ELR (cell line): ENCODE results near the gene MIOX.

Source experiments
- DNase-seq: peaks from one replicate; pipeline ENCODE4 v3.0.0-alpha.2; 2015; ENCODE audit warnings: low read depth

The MIOX gene

DNA sequence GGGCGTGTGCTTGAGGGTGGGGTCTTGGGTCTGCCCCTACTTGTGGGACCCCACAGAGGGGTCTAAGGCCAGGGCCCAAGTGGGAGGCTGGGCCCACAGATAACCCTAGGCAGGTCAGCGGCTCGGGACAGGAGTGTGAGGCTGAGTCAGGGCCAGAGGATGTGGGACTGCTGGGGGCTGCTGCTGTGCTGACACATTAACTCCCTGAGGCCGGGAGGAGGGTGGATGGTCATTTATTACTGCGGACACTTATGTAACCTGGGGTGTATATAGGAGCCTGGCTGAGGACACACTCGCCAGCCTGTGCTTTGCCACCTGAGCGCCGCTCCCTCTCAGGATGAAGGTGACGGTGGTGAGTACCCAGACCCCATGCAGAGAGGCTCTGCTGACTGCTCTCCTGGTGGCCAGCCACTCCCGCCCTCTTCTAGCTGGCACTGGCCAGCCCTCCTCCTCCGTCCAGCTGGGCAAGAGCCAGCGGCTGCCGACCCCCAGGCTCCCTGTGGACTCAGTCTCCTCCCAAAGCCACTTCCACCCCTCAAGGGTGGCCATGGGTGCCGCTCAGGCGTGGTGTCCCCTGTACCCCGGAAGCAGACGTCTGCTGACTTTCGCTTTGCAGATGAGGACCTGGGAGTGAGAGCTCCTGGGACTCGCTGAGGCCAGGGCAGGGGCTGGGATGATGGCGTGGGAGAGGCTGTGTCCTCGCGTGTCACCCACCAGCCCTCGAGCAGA is at the start of gene MIOX:
Gene MIOX, plus strand, starts transcription at position 299 of the 729 bp plus-strand sequence. Its CDS starts 39 bp downstream, at position 338.
- peak; percentile 79 for DNase-seq

DNA sequence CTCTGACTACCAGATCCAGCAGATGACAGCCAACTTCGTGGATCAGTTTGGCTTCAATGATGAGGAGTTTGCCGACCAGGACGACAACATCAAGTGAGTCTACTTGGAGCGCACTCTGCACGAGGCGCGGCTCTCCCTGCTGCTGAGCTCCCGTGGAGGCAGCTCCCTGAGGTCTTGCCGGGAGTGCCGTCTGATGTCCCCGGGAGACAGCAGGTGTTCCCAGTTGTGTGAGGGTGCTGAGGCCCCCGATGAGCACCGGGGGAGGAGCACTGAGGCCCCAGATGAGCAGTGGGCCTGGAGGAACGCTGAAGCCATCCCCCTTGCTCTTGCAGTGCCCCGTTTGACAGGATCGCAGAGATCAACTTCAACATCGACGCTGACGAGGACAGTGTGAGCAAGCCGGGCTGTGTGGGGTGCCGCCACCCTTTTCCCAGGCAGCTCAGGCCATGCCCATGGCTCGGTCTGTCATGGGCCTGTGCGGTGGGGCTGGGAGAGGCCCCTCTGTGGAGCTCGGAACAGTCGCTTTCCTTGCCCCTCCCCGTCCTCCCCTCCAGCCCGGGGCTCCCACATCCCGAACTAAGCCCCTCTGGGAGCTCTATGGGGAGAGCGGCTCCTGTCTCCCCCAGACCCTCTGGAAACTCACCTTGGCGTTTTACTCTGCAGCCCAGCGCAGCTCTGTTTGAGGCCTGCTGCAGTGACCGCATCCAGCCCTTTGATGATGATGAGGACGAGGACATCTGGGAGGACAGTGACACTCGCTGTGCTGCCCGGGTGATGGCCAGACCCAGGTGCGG is 49.0 kb upstream of the MIOX start:
- no peak for DNase-seq

DNA sequence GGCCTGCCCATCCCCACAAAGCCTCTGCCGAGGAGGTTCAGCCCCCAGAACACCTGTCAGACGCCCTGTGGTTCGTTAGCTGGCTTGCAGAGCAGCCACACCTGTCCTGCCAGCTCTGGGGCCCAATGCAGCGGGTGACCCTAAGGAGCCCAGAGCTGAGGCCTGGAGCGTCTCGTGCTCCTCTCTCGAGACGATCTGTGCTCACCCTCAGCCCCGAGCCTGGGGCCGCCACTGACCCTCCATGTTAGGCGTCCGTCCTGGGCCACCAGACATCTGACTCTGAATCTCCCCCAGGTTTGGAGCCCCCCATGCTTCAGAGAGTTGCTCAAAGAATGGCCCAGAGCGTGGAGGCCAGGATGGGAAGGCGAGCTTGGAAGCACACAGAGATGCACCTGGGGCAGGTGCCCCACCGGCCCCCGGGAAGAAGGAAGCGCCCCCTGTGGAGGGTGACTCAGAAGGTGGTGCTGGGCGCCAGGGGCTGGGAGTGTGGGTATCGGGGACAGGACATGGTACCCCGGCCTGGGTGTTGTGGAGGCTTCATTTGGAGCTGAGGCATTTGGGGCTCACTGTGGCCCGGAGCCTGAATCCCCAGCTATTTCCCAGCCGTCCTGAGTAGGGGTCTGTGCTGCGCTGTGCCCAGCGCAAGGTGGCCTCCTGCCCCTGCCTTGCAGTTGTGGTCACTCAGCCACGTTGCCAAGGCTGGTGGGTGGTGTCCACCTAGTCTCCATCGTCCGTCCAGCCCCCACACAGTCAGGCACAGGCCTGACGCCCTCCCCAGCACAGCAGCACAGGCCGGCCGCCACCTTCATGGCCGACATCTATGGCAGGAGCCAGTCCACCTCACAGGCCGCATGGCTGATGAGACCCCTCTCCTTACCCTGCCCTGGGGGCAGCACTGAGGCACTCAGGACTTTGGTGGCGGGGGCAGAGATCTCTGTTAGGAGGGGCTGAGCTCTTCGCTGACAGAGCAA is 48.1 kb upstream of the MIOX start:
- DNase-seq = no peak

DNA sequence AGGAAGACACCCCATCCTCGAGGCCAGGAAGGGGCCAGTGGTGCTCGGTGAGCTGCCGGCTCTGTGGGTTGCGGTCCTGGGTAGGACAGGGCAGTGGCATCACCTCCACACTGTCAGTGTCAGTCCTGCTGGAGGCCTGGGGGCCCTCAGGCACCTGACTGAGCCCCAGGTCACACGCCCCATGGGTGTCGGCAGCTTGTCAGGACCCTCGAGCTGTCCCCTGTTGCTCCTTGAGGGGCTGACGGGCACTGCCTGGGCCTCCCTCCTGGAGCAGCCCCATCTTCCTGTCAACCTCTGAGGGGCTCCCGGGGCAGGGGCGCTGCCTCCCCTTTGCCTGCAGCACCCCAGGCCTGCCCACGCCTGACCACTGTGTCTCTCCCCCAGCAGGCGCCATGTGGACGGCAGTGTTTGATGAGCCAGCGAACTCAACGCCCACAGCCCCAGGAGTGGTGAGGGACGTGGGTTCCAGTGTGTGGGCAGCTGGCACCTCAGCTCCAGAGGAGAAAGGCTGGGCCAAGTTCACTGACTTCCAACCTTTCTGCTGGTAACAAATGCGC is 47.3 kb upstream of the MIOX start:
- DNase-seq = no peak

DNA sequence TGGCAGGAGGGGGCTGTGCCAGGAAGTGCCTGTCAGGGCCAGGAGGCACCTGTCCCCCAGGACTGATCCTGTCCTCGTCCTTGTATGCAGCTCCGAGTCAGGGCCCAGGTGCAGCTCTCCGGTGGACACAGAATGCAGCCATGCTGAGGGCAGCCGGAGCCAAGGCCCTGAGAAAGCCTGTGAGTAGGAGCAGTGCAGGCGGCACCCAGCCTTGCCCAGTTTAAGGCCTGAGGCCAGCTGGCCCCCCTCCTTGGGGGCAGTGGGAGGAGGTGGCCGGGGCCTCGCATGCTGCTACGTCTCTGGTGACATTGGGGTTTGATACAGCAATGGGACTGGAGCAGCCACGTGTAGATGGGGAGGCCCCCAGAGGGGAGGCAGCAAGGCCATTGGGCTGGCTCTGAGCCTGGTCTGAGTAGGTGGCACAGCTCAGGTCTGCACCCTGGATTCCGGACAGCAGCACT is 46.8 kb upstream of the MIOX start:
- DNase-seq = no peak

DNA sequence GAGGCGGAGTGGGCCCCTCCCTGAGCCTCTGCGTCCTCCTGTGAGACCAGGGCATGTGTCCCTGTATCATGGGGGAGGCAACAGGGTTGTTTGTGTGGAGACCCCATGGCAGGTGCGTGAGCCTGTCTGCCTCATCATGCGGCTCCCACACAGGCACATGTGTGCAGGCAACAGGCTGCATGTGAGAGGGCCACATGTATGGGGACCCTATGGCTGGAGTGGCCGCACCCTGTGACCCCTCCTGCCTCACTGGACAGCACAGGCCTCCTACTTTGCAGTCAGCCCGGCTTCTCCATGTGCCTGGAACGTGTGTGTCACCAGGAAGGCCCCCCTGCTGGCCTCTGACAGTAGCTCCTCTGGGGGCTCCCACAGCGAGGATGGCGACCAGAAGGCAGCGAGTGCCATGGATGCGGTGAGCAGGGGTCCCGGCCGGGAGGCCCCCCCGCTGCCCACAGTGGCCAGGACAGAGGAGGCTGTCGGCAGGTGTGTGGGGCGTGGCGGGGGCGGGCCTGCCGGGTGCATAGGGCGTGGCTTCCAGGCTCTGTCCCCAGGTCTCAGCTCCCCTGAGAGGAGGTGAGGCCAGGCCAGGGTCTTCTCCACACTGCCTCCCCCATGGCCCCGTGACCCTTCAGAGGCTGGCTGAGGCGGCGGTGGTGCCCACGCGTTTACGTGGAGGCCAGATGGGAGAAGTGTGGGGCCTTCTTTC is 46.0 kb upstream of the MIOX start:
- DNase-seq = no peak

DNA sequence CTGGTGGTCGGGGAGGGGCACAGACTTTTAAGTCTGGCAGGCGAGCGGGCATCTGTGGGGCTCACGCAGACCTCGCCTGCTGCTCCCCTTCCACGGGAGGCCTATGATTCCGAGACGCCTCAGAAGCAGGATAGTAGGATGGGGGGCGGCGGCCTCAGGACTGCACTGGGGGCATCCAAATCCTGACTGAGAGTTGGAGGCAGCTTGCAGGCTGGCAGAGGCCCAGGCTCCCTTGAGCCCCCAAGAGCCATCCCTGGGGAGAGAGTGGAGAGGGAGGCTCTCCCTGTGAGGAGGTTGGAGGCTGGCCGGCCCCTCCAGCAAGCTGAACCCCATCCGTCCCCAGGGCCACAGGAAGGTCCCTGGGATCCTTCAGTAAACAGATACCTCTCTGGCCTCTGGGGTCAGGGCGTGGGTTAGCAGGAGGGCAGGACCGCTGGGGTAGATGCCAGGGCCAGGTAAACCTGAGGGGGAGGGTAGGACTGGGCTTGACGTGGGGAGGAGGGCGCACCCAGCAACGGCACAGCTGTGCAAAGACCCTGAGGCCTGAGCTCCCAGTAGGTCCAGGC is 45.1 kb upstream of the MIOX start:
- DNase-seq = no peak

DNA sequence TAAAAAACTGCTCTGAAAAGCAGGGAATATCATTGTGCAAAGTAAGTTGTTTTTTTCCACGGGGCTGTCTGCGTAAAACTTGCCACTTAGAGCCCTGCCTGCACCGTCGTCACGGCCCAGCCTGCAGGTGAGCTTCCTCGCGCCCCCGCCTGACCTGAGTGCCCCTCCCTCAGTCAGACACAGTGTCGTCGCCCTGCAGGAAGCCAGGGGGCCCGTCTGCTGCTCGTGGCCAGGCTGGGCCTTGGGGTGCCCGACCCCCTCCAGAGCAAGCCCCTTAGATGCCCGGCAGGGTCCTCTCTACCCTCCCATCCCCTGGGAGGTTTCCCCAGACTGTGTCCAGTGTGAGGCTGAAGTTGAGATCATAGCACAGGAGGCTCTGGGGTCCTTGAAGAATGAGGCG is 43.5 kb upstream of the MIOX start:
- no peak for DNase-seq

DNA sequence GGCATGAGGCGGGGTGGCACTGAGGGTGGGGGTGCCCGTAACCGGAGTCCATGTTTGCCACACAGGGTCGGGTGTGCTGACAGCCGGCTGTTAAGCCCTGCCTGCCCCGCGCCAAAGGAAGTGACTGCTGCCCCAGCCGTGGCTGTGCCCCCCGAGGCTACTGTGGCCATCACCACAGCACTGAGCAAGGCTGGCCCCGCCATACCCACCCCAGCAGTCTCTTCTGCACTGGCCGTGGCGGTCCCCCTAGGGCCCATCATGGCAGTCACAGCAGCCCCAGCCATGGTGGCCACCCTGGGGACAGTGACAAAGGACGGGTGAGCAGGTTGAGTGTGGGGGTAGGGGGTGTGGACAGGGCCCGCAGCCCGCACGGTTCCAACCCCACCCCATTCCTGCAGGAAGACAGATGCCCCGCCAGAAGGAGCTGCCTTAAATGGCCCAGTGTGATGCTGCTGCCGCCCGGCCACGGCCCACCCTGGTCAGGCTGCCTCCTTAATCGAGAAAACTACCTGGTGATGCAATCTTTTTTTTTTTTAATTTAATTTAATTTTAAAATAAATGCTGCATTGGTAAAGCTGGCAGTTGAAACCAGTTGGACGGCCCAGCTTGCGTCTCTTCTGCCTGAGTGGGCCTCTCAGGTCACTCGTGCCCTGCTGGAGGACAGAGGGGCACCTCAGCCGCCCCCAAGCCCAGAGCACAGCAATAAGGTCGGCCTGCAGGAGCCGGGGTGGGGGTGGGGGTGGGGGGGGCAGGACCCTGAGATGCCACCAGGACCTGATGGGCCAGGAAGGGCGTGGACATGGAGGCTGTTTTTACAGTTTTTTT is 42.6 kb upstream of the MIOX start:
- no peak for DNase-seq

DNA sequence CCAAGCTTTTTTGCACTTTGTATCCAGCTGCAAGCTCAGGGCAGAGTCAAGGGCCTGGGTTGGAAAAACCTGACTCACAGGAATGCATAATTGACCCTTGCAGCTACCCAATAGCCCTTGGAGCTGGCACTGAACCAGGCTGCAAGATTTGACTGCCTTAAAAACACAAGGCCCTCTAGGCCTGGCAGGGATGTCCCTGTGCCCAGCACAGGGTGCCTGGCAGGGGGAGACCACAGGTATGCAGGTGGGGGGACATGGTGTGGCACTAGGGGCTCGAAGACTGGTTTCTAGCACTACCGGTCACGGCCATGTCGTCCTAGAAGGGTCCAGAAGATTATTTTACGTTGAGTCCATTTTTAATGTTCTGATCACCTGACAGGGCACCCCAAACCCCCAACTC is 42.0 kb upstream of the MIOX start:
- peak; percentile 71 for DNase-seq

DNA sequence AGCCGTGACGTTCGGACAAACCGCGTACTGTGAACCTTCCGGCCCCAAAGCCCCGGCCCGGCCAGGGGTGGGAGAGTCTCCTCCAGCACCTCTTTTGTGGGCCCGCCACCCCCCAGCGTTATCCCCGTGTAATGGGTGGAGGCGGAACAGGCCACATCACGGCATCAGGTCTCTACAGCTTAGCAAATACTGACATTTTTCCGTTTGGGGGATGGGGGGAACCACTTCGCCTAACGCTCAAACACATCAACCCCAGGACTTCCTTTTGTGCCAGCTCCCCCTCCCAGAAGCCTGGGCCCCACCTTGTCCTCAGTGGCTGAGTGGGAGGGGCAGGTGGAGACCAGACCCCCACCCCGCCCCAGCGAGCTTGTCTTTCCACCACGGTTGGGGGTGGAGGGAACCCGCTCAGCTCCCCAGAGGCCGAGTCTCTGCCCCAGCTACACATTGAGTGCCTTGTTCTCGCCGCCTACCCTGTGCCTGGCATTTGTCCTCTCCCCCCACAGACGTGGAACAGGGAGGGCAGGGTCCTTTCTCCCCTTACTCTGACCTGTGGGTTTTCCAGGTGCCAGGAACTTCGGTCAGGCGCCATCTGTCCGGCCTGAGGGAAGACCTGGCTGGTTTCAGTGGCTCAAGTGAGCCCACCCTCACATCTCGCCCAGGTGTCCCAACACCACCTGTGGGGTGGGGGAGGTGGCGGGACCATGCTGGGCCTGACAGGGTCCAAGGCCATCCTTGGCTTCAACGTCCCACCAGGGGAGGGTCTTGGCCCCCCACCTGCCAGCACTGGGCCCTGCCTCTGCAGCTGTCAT is 41.4 kb upstream of the MIOX start:
- no peak for DNase-seq

DNA sequence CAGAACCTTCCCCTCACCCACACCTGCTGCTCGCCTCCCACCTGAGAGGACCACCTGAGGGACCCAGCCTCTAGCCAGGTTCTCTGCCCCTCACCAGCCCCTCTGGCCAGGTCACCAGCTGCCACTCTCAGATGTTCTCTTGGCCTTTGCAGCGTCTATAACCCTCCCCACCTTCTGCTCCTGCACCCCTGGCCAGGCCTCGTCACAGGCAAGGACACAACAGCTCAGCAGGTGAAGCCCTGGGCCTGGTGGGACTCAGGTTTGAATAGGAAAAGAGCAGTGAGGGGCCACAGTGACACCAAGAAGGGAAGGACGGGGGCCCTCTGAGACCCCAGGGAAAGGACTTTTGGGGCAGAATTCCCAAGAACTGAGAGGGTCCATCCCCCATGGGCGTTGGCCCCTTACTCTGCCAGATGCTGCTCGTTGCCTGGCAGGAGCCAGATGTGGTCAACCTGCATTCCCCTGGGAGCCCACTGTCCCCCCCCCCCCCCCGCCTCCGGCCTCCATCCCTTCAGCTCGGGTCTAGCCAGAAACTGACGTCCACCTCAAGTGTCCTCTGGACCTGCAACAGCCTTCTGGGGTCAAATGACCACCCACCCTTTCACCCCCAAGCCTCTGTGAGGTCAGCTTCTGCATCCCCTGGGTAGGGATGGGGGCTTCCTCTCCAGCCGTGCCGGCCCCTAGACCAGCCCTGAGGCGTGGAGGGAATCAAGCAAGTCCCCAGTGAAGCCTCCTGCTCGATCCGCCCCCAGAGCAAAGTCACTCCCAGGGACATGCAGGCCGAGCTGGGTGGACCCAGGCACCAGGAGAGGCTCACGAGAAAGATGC is 40.6 kb upstream of the MIOX start:
- no peak for DNase-seq

DNA sequence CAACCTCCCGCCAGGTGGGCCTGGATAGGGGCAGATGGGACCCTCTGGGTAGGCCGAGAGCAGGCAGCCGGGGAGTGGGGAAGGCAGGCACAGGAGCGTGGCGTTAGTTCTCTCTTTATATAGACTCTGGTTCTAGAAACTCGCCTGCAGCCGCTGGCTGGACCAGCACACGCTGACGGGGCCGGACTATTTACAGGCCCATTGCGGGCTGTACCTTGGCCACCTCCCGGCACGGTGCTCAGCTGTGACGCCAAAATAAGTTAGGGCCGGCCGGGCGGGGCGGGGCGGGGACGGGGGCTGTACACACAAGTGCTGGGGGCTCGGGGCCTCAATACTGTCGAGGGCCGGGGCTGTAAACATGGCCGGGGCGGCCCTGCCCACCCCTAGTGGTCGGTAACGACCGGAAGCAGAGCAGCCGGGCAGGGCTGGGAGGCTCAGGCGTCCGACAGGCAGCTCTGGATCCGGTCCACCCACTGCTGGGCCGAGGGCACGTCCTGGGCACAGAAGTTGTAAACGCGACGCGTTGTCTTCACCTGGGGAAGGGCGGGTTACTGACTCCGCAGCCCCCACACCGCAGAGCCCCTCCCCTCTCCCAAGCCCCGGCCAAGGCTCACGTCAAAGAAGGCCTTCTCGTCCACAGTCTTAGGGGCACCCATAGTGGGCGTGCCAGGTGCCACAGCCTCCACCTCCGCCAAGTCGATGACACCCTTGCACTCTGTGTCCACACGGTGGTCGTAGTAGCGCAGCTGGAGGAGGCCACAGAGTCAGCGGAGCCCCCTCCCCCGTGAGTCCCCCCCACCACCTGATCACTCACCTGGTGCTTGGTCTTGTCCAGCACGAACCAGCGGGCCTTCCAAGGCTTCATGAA is 39.7 kb upstream of the MIOX start:
- DNase-seq = no peak

DNA sequence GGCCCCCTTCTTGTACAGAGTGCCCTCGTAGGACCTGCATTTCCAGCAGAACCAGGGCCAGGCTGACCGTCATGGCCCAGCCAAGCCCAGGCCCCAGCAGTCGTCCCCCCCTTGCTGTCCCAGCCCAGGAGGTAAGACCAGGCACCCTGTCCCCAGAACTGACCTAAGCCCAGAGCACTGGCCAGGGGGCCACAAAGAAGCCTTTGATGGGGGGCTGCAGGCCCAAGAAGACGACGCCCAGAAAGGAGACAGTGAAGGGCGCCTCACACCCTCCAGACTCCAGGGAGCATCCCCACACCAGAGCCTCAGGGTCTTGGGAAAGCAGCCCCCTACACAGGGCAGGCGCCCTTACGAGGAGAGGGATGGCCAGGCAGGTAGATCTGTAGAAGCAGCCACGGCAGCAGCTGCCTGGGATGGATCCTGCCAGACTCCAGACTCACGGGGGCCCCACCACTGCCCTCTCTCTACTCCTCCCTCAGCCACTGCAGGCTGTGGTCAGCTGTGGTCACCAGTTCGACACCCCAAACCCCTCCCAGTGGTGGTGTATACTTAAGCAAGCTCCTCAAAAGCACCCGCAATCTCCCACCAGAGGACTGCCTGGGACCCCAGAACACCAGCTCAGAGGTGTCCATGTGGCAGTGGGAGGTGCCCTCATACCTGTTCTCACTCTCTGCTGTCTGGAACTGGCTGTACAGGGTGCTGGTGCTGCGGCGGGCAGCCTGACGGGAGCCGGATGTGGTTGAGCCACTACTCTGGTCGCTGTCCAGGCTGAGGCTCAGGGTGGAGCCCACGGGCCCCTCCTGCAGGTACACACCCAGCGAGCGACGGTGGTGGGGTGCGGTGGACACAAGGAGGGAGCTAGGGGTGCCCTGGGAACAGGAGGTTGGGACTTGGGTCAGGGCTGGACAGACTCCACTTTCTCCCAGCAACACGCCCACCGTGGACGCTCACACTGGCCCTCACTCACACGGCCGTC is 38.8 kb upstream of the MIOX start:
- no peak for DNase-seq

DNA sequence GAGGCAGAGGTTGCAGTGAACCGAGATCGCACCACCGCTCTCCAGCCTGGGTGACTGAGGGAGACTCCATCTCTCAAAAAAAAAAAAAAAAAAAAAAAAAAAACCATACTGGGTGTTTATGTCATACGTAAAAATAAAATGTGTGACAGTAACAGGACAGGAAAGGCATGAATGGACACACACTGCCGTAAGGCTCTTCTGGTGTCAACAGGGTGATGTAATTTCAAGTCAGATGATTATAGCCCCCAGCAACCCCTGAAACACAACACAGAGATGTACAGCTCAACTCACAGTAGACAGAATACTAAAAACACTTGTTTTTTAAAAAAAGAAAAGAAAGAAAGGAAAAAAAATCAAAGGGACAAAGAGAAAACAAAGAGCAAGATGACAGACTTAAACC is 34.0 kb upstream of the MIOX start:
- no peak for DNase-seq

DNA sequence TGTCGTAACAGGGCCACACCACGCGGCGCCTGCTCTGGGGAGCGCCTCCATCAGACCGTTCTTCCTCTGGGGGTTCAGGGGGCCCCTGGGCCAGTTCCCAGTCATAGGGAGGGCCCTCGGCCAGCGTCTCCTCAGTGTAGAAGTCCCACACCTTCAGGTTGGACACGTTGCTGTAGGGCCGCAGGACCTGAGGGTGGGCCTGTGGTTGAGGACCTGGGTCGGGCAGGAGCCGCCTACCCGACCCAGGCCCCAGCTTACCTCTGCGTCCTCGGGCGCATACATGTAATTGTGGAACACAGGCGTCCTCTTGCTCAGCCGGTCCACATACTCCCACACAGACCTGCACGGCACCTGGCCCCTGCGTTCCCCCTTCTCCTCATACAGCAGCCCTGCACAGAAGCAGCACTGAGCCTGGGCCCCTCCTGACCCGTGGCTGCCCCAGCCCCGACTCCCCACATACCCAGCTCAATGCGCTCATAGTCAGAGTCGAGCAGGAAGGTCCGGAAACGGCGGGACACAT is 32.0 kb upstream of the MIOX start:
- no peak for DNase-seq
